Hematopoietic multipotent progenitor cell (in vitro differentiated cells): Measurements from ENCODE around the gene CLEC2L. TPM values are rescaled to one million over a fixed set of nuclear protein-coding genes. Genes with fewer than 3 reads are reported as not detected.
A peak's percentile ranks its signal among the peaks of the same experiment; 100 is the strongest.

ENCODE experiments used
- DNase-seq, 3 donors: peaks; one replicate each; pipeline ENCODE4 v3.0.0-alpha.2; 2011 to 2015; ENCODE audit warnings: low read depth in 2 of 3, low spot score in 2 of 3
- total RNA-seq: library from RNA; depleted of rRNA; stranded (reverse); fragments of >200 nt; gene quantifications from one replicate; pipeline ENCODE4 v1.2.3, GENCODE V29; 2012

CLEC2L gene
- total RNA-seq, 1 donor = under 0.01 TPM

DNA sequence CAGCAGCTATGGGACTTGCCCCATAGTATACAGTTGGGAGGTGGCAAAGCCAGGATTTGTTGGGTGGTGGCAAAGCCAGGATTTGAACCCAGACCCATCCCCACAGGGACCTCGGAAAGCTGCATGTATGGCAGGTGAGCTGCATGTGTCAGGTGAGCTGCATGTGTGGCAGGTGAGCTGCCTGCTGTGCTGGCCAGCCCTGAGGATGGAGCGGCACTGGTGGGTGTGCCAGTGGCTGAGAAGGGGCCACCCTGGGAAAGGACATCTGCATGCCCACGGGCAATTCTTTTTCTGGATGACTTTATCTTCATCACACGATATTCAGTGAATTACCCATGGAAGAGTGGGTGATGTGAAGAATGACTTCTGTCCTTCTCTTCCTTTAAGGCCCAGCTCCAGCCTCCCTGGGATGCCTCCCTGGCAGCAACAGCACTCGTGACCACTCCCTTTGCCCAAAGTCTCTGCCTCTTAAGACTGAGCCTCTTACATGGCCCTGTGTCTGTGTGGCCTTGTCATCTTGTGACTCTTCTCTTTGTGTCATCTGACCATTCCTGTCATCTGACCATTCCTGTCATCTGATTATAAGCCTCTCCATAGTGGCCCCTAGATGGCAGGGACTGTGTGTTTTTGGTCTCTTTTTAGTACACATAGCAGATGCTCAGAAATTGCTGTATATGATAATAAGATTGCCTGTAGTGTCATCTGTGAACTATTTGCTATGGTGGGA is 25.0 kb downstream of the CLEC2L start:
- no peak for DNase-seq

GRCh38 chr7:139553991-139554700 is 30.7 kb downstream of the CLEC2L start:
- peak in 2 of 3 donors; percentile 18 to 47 for DNase-seq

- no peak for DNase-seq
Observed at GRCh38 chr7:139557857-139558581, 34.5 kb downstream of the CLEC2L start.

GRCh38 chr7:139559364-139560105 is 36.0 kb downstream of the CLEC2L start:
- no peak for DNase-seq

- no peak for DNase-seq
Observed at GRCh38 chr7:139560199-139560598, 36.7 kb downstream of the CLEC2L start.

GRCh38 chr7:139560678-139561077 is 37.2 kb downstream of the CLEC2L start:
- DNase-seq = no peak

- DNase-seq = no peak
Observed at GRCh38 chr7:139562491-139562890, 39.0 kb downstream of the CLEC2L start.

GRCh38 chr7:139562961-139563565 is 39.6 kb downstream of the CLEC2L start:
- DNase-seq = peak in 2 of 3 donors; percentile 12 to 28

GRCh38 chr7:139563856-139564255 is 40.4 kb downstream of the CLEC2L start:
- DNase-seq = no peak

DNA sequence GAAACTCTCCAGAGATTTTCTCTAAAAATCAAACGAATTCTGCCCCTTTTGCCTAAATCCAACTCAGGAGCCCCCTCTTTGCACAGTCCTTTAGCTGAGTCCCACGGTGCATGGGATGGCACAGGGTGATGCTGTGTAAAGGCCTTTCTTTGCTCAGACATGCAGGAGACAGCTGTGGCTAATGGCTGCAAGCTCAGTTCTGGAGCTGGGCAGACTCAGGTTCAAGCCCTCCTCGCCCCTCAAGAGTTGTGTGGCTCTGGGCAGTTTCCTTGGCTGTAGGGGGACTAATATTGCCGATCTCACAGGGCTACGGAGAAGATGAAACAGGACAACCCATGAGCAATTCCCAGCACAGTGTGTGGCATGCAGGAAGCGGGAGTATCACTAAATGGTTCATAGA is 42.6 kb downstream of the CLEC2L start:
- DNase-seq = no peak

- DNase-seq = no peak
Observed at GRCh38 chr7:139566736-139567646, 43.5 kb downstream of the CLEC2L start.

DNA sequence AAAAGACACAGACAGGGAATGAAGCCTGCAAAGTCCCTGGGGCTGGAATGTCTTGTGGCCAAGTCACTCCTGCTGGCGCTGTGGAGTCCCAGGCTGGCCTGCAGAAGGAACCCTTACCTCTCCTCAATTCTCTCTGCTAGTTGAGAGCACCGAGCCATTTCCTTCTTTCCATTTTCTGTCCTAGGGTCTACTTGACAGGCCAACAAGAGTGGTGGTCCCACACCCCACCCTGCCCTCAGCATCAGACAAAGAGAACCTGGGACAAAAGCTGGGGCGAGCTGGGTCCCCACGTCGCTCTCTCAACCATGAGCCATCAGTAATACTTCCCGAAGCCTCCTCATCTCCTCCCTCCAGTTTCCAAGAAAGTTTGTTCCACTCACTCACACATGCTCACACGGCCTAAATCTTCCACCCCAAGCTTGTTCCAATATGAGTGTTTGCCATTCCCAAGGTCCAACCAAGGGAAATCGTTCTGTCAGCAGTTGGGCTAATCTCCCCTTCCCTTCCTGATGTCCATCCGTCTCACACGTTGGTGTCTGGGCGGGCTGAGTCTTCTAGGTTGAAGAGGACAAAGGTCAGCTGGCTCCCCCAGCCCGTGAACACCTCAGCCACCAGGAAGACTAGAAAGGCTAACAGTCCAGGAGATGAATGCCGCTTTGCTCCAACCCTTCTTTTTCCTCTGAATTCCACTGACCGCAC is 44.3 kb downstream of the CLEC2L start:
- no peak for DNase-seq

DNA sequence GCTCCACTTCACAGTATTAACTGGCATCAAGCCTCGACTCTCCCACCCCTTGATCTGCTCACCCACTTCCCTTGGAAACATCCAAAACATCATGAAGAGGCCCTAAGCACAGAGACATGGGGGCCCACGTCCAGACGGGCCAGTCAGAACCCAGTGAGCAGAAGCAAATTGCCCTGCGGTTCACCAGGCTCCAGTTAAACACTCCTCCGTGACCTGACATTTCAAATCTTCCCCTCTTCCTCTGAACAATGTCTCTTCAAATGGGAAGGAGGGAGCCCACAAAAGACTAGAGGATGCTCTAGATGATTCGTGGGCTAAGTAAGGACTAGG is 44.8 kb downstream of the CLEC2L start:
- DNase-seq = no peak

GRCh38 chr7:139568813-139569490 is 45.5 kb downstream of the CLEC2L start:
- no peak for DNase-seq

DNA sequence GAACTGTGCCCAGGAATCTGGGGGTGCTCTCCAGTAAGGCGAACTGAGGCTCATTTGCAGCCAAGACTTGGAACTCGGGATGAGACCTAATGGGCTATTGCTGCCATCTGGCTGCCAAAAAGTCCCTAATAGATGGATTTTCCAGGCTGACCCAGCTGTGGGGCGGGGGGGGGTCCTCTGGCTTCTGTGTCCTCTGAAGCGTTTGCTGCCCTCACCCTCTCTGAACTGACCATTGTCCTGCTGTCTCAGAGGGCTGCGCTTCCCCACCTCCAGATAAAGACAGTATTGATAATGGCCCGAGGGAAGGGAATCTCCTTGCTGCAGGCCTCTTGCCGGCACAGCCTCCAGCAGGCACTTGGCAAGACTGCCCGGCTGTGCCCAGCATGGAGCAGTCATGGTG is 46.6 kb downstream of the CLEC2L start:
- no peak for DNase-seq

GRCh38 chr7:139570626-139571025 is 47.1 kb downstream of the CLEC2L start:
- no peak for DNase-seq

DNA sequence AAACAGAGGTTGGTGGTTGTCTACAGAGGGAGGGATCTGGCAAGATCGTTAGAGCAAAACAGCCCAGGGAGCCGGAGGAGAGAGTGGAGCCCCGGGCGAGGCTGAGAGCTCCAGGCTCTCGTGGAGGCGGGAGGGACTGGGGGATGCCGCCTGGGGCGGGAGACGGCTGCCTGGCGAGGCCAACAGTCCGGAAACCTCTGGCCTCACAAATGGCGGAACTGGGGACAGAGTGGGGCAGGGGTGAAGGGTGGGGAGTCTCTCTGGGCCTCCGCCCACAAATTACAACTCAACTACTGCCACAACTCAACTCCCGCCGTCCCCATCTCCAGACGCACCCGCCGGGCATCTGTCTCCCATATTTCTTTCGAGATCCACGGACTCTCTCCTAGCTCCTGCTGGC is 47.7 kb downstream of the CLEC2L start:
- no peak for DNase-seq

DNA sequence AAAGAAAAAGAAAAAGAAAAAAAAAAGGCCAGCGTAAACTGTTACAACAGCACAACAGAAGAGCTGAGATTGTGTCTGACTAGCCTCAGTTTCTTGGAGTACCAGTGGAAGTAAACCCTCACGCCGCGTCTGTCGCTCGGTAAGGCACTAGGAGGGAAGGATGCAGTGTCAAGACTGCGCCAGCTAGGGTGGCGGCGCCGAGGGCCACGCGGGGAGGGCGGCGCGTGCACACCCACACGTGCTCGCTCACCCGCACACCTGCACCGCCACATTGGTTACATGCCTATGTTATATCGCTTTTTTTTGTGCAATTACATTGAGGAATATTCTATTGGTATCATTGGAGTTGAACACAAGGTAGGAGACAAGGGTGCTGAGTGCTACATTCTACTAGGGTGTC is 48.2 kb downstream of the CLEC2L start:
- no peak for DNase-seq
